Liver (tissue), 9 donors: ENCODE results near the gene EML6. TPM values are rescaled to one million over a fixed set of nuclear protein-coding genes. Genes with fewer than 3 reads are reported as not detected.

Experiments
- DNase-seq: peaks from one replicate; pipeline ENCODE4 v3.0.0-alpha.2; 2017; ENCODE audit warnings: low spot score
- H3K27ac ChIP-seq, 2 donors: one replicate each; pipeline ENCODE4 v1.7.0; 2013; ENCODE audit warnings: inconsistent platforms in 2 of 2, low read length in 2 of 2, control low read depth in 1 of 2, low read depth in 1 of 2, mild to moderate bottlenecking in 1 of 2
- H3K27me3 ChIP-seq, 4 donors: one replicate each; pipeline versions ENCODE4 v1.6.1 to v1.7.0; 2013; ENCODE audit warnings: low read length in 3 of 4, inconsistent platforms in 1 of 4, mild to moderate bottlenecking in 1 of 4, moderate library complexity in 1 of 4; ENCODE audit not compliant: control insufficient read depth in 4 of 4, insufficient read depth in 4 of 4
- H3K36me3 ChIP-seq, 4 donors: one replicate each; pipeline versions ENCODE4 v1.6.1 to v1.7.0; 2013; ENCODE audit warnings: low read length in 3 of 4, mild to moderate bottlenecking in 3 of 4, low read depth in 1 of 4, moderate library complexity in 1 of 4; ENCODE audit not compliant: control insufficient read depth in 4 of 4, insufficient read depth in 3 of 4
- H3K4me1 ChIP-seq, 4 donors: one replicate each; pipeline versions ENCODE4 v1.6.1 to v1.7.0; 2013; ENCODE audit warnings: low read length in 3 of 4, mild to moderate bottlenecking in 3 of 4, moderate library complexity in 1 of 4; ENCODE audit not compliant: control insufficient read depth in 4 of 4, insufficient read depth in 4 of 4
- H3K4me3 ChIP-seq, 3 donors: one replicate each; pipeline versions ENCODE4 v1.6.1 to v1.7.0; 2013; ENCODE audit warnings: low read length in 3 of 3, control low read depth in 1 of 3, low read depth in 1 of 3, mild to moderate bottlenecking in 1 of 3
- H3K9ac ChIP-seq, 2 donors: one replicate each; pipeline ENCODE4 v1.7.0; 2013; ENCODE audit warnings: low read length in 2 of 2, mild to moderate bottlenecking in 2 of 2, moderate library complexity in 2 of 2, control low read depth in 1 of 2, low read depth in 1 of 2
- H3K9me3 ChIP-seq, 4 donors: one replicate each; pipeline versions ENCODE4 v1.6.1 to v1.7.0; 2013; ENCODE audit warnings: low read length in 3 of 4; ENCODE audit not compliant: control insufficient read depth in 4 of 4
- ATF3 ChIP-seq: IDR thresholded peaks from 2 replicates; pipeline ENCODE4 v1.6.1; 2016; ENCODE audit warnings: antibody characterized with exemption
- CTCF ChIP-seq: fragments of 150-350 bp; IDR thresholded peaks from 2 replicates; pipeline ENCODE4 v1.5.1; 2017; ENCODE audit warnings: improper control_type of control experiment, low read depth, low read length; ENCODE audit not compliant: missing input control
- FOXA2 ChIP-seq: IDR thresholded peaks from 2 replicates; pipeline ENCODE4 v1.6.1; 2016; ENCODE audit warnings: antibody characterized with exemption
- GABPA ChIP-seq, 2 donors: IDR thresholded peaks in 1 of 2; conservative IDR thresholded peaks in 1 of 2; 2 replicates each; pipeline ENCODE4 v1.6.1; 2016; ENCODE audit warnings: antibody characterized with exemption in 2 of 2, mild to moderate bottlenecking in 1 of 2, moderate library complexity in 1 of 2
- HNF4A ChIP-seq, 2 donors: conservative IDR thresholded peaks; 2 replicates each; pipeline ENCODE4 v1.6.1; 2016; ENCODE audit warnings: antibody characterized with exemption in 2 of 2, mild to moderate bottlenecking in 2 of 2
- HNF4G ChIP-seq: IDR thresholded peaks from 2 replicates; pipeline ENCODE4 v1.6.1; 2016; ENCODE audit warnings: antibody characterized with exemption
- MAX ChIP-seq: IDR thresholded peaks from 2 replicates; pipeline ENCODE4 v1.6.1; 2016; ENCODE audit warnings: antibody characterized with exemption
- REST ChIP-seq: IDR thresholded peaks from 2 replicates; pipeline ENCODE4 v1.6.1; 2016; ENCODE audit warnings: antibody characterized with exemption, mild to moderate bottlenecking
- RXRA ChIP-seq, 2 donors: IDR thresholded peaks; 2 replicates each; pipeline ENCODE4 v1.6.1; 2017 to 2018; ENCODE audit warnings: antibody characterized with exemption in 2 of 2, mild to moderate bottlenecking in 1 of 2
- SP1 ChIP-seq: IDR thresholded peaks from 2 replicates; pipeline ENCODE4 v1.6.1; 2018; ENCODE audit warnings: antibody characterized with exemption, mild to moderate bottlenecking
- TAF1 ChIP-seq: conservative IDR thresholded peaks from 2 replicates; pipeline ENCODE4 v1.6.1; 2016; ENCODE audit warnings: antibody characterized with exemption, mild to moderate bottlenecking
- ZBTB33 ChIP-seq: IDR thresholded peaks from 2 replicates; pipeline ENCODE4 v1.6.1; 2016; ENCODE audit warnings: antibody characterized with exemption
- WGBS: extraction: QIAGEN DNeasy Blood & Tissue Kit; methylation state at CpG from one replicate; pipeline ENCODE4 v1.1.7; 2013; 5-methylcytosine and 5-hydroxymethylcytosine counted together
- polyA plus RNA-seq, 2 donors: library from polyadenylated mRNA; stranded (reverse) in 1 of 2; unstranded in 1 of 2; fragments of 200-250 nt in 1 of 2; fragments of >200 nt in 1 of 2; fragmentation: Nextera tagmentation in 1 of 2; extraction: Ambion mirVana in 1 of 2; gene quantifications; one replicate each; pipeline versions ENCODE4 v1.2.1 to v1.2.3, GENCODE V29; 2013 to 2015
- total RNA-seq, 2 donors: library from RNA; depleted of rRNA; stranded (reverse); fragments of >200 nt; gene quantifications; one replicate each; pipeline ENCODE4 v1.2.3, GENCODE V29; 2014
- donor health status: healthy.
- donor health status: healthy.
- donor health status: healthy.
- donor health status: healthy.
- donor health status: healthy.

EML6 gene
- total and polyA plus RNA-seq, 4 donors, result 0.33 to 3.0 (median 1.4) TPM

GRCh38 chr2:54867457-54867856 lies 144.0 kb downstream of the EML6 start:
- Histone ChIP-seq H3K4me1 (peaks cover 4 to 19% (median 16%) of the 10 kb centered on the region in 4 donors), H3K4me3 (no peak overlapping the region), H3K36me3 (no peaks in the 10 kb centered on the region), H3K27me3 (no peaks in the 10 kb centered on the region), H3K27ac (no peak overlapping the region), H3K9ac (no peak overlapping the region), H3K9me3 (no peaks in the 10 kb centered on the region)
- no peak for TF ChIP-seq GABPA (IDR thresholded peaks at IDR 0.05 in 1 of 2, conservative IDR thresholded peaks at IDR 0.05 in 1 of 2)
- TF ChIP-seq HNF4A (conservative IDR thresholded peaks at IDR 0.05), result no peak
- no peak for TF ChIP-seq REST
- TF ChIP-seq ATF3, result no peak
- TF ChIP-seq TAF1, result no peak
- no peak for TF ChIP-seq SP1
- no peak for TF ChIP-seq ZBTB33
- TF ChIP-seq MAX, result no peak
- TF ChIP-seq RXRA (IDR thresholded peaks at IDR 0.05), result no peak
- no peak for TF ChIP-seq CTCF
- 88% methylated on average over 2 of the region's 2 CpGs for WGBS
- DNase-seq, result no peak

- peaks cover 0 to 3% (median 0%) of the 10 kb centered on the region in 4 donors for H3K4me1 ChIP-seq
- no peak for DNase-seq
- H3K27ac ChIP-seq, result no peak overlapping the region
- 85% methylated on average over 13 of the region's 13 CpGs for WGBS
- TF ChIP-seq HNF4G, result no peak
- TF ChIP-seq TAF1, result no peak
- TF ChIP-seq FOXA2, result peak; percentile 67
- no peak overlapping the region for H3K4me3 ChIP-seq
- no peaks in the 10 kb centered on the region for H3K36me3 ChIP-seq
- H3K9me3 ChIP-seq, result no peaks in the 10 kb centered on the region
- no peaks in the 10 kb centered on the region for H3K27me3 ChIP-seq
- no peak overlapping the region for H3K9ac ChIP-seq
These were observed 148.1 kb downstream of the EML6 start for GRCh38 chr2:54871457-54872107.
